DOHH2 (cell line): Measurements from ENCODE around the gene FAM217B.

Source experiments
- H3F3A ChIP-seq: fragments of 200-600 bp; sonication (generic), shearing (Covaris generic); 2 replicates; pipeline ENCODE4 v1.6.0; 2016; ENCODE audit warnings: antibody characterized with exemption, mild to moderate bottlenecking; ENCODE audit not compliant: control insufficient read depth, insufficient read depth
- H3K27ac ChIP-seq: fragments of 200-600 bp; sonication (generic); 2 replicates; pipeline ENCODE4 v1.5.1; 2014; ENCODE audit warnings: low read depth, mild to moderate bottlenecking, low read length, moderate library complexity
- H3K27me3 ChIP-seq: fragments of 200-600 bp; sonication (generic); 2 replicates; pipeline ENCODE4 v1.6.1; 2014; ENCODE audit warnings: mild to moderate bottlenecking, low read length, mixed read lengths; ENCODE audit not compliant: control insufficient read depth
- H3K36me3 ChIP-seq: fragments of 200-600 bp; sonication (generic); 2 replicates; pipeline ENCODE4 v1.6.1; 2014; ENCODE audit warnings: mild to moderate bottlenecking, low read length, moderate library complexity, mixed read lengths; ENCODE audit not compliant: control insufficient read depth
- H3K4me1 ChIP-seq: fragments of 200-600 bp; sonication (generic); 2 replicates; pipeline ENCODE4 v1.6.1; 2014; ENCODE audit warnings: mild to moderate bottlenecking, low read length, mixed read lengths; ENCODE audit not compliant: control insufficient read depth
- H3K4me2 ChIP-seq: fragments of 200-600 bp; sonication (generic); 2 replicates; pipeline ENCODE4 v1.6.0; 2014; ENCODE audit warnings: mild to moderate bottlenecking, low read length, moderate library complexity
- H3K4me3 ChIP-seq: fragments of 200-600 bp; sonication (generic); 2 replicates; pipeline ENCODE4 v1.5.1; 2014; ENCODE audit warnings: mild to moderate bottlenecking, low read length, mixed read lengths
- H3K79me2 ChIP-seq: fragments of 200-600 bp; sonication (generic); 2 replicates; pipeline ENCODE4 v1.6.1; 2014; ENCODE audit warnings: mild to moderate bottlenecking, low read length, mixed read lengths; ENCODE audit not compliant: control insufficient read depth
- H3K9me2 ChIP-seq: fragments of 200-600 bp; sonication (generic); replicated peaks from 2 replicates; pipeline ENCODE4 v1.6.1; 2014; ENCODE audit warnings: mild to moderate bottlenecking, low read length, mixed read lengths; ENCODE audit not compliant: control insufficient read depth
- H3K9me3 ChIP-seq: fragments of 200-600 bp; sonication (generic); 2 replicates; pipeline ENCODE4 v1.6.1; 2014; ENCODE audit warnings: antibody characterized with exemption, low read length, mixed read lengths; ENCODE audit not compliant: control insufficient read depth, insufficient read depth
- H4K20me1 ChIP-seq: fragments of 200-600 bp; sonication (generic); 2 replicates; pipeline ENCODE4 v1.6.0; 2014; ENCODE audit warnings: low read depth, mild to moderate bottlenecking, antibody characterized with exemption, low read length, moderate library complexity; ENCODE audit not compliant: control insufficient read depth, insufficient read depth
- EZH2phosphoT487 ChIP-seq: fragments of 200-600 bp; sonication (generic); IDR thresholded peaks from 2 replicates; pipeline ENCODE4 v1.6.1; 2017; ENCODE audit warnings: borderline replicate concordance, mild to moderate bottlenecking, antibody characterized with exemption, low read length, moderate library complexity, mixed read lengths
- TF ChIP-seq, protein P1 (sequence below): fragments of 200-600 bp; sonication (generic); IDR thresholded peaks from one replicate; pipeline ENCODE4 v1.5.1; 2014; ENCODE audit warnings: antibody characterized with exemption, mild to moderate bottlenecking, low read depth, low read length; ENCODE audit not compliant: poor library complexity, severe bottlenecking

Gene FAM217B

DNA sequence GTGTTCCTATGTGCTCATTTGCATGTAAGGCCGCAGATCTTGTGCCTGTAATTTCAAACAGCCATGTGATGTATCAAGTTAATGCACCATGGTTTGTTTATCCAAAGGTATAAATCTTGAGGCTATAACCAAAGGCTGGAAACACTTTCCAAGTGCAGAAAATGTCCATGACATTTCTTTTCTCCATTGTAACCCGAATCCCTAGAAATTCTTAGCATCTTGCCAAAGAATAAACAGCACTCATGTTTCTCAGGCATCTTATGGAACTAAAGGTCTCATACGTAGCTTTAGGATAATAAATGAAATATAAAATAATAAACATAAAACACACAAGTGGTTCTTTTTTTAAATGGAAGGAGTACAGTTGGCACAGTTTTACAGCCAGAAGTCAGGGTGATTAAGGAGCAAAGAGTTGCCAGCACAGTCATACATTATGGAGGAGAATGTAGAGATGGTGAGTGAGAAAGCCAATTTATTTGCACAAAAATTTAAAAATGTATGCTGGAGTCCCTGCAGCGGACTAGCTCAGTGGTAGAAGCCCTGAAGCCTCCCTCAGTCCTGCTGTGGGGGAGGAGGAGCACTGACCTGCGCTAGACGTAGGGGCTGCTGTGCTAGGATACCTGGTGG lies 36.1 kb downstream of the FAM217B start:
- Histone ChIP-seq H3K9me3 (no peaks in the 10 kb centered on the region), H3K9me2 (no peaks in the 10 kb centered on the region), H3K27me3 (no peaks in the 10 kb centered on the region), H3K4me2 (no peak overlapping the region), H3K4me1 (no peaks in the 10 kb centered on the region), H3K36me3 (no peaks in the 10 kb centered on the region), H3K27ac (no peak overlapping the region), H3K79me2 (no peaks in the 10 kb centered on the region), H4K20me1 (no peaks in the 10 kb centered on the region), H3F3A (no peaks in the 10 kb centered on the region), H3K4me3 (no peak overlapping the region)
- TF ChIP-seq, protein P1, sequence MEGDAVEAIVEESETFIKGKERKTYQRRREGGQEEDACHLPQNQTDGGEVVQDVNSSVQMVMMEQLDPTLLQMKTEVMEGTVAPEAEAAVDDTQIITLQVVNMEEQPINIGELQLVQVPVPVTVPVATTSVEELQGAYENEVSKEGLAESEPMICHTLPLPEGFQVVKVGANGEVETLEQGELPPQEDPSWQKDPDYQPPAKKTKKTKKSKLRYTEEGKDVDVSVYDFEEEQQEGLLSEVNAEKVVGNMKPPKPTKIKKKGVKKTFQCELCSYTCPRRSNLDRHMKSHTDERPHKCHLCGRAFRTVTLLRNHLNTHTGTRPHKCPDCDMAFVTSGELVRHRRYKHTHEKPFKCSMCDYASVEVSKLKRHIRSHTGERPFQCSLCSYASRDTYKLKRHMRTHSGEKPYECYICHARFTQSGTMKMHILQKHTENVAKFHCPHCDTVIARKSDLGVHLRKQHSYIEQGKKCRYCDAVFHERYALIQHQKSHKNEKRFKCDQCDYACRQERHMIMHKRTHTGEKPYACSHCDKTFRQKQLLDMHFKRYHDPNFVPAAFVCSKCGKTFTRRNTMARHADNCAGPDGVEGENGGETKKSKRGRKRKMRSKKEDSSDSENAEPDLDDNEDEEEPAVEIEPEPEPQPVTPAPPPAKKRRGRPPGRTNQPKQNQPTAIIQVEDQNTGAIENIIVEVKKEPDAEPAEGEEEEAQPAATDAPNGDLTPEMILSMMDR = no peak
- no peak for TF ChIP-seq EZH2phosphoT487

DNA sequence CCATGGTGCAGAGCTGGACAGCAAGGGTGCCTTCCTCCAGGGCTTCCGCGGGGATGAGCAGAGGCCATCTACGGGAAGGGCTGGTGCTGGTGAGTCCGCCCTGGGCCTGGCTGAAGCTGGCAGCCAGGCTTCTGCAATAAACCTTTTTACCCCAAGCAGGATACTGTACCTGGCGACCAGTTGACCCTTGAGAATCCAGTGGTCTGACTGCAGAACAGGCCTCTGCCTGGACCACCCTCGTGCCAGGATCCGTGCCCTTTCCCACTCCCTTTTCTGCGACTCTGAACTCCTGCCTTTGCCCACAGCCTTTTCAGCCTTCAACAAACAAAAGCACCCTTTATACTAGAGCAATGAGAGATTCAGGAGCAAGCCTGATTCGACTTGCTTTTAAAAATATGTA lies 36.9 kb downstream of the FAM217B start:
- H4K20me1 ChIP-seq = no peaks in the 10 kb centered on the region
- H3K9me3 ChIP-seq = no peaks in the 10 kb centered on the region
- H3K4me3 ChIP-seq = no peak overlapping the region
- TF ChIP-seq EZH2phosphoT487 = no peak
- TF ChIP-seq, protein P1 = no peak
- no peaks in the 10 kb centered on the region for H3K36me3 ChIP-seq
- no peaks in the 10 kb centered on the region for H3K79me2 ChIP-seq
- no peak overlapping the region for H3K27ac ChIP-seq
- H3F3A ChIP-seq = no peaks in the 10 kb centered on the region
- H3K4me2 ChIP-seq = no peak overlapping the region
- no peaks in the 10 kb centered on the region for H3K9me2 ChIP-seq
- no peaks in the 10 kb centered on the region for H3K4me1 ChIP-seq
- no peaks in the 10 kb centered on the region for H3K27me3 ChIP-seq

DNA sequence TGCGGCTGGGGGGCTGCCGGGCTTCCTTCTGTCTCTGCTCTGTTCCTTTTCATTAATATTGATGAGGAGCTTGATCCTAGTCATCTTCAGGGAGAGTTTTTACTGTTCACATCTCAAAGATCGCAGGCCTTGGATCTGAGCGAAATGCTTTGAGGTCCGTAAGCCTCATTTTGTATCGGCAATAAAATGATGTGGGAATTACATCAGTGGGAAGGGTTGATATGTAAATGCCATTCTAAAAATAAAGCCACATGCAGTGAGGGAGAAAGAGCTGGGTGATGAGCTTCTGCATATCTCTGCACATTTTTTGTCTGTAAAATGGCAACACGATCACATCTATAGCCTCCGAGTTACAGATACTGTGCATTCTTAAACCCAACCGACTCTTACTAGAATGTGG lies 42.9 kb downstream of the FAM217B start:
- Histone ChIP-seq H3F3A (no peaks in the 10 kb centered on the region), H4K20me1 (no peaks in the 10 kb centered on the region), H3K4me1 (no peaks in the 10 kb centered on the region), H3K27ac (no peak overlapping the region), H3K9me3 (no peaks in the 10 kb centered on the region), H3K9me2 (no peaks in the 10 kb centered on the region), H3K4me2 (no peak overlapping the region), H3K36me3 (no peaks in the 10 kb centered on the region), H3K4me3 (no peak overlapping the region), H3K27me3 (no peaks in the 10 kb centered on the region), H3K79me2 (no peaks in the 10 kb centered on the region)
- TF ChIP-seq EZH2phosphoT487 = no peak
- TF ChIP-seq, protein P1 = no peak
